Measurements from ENCODE around the gene HOXB2. TPM values are rescaled to one million over a fixed set of nuclear protein-coding genes. Genes with fewer than 3 reads are reported as not detected.

The HOXB2 gene
- total RNA-seq, 1 donor from 2014 or later: 21.8 TPM

- intact Hi-C loops (cut with micrococcal nuclease): no loop called here
Measured at GRCh38 chr17:48523010-48523409, 21.9 kb downstream of the HOXB2 start.

- intact Hi-C loops (cut with micrococcal nuclease): no loop called here
Measured at GRCh38 chr17:48522031-48522653, 22.8 kb downstream of the HOXB2 start.

- intact Hi-C loops (cut with micrococcal nuclease): no loop called here
Measured at GRCh38 chr17:48520631-48521079, 24.3 kb downstream of the HOXB2 start.

- intact Hi-C loops (cut with micrococcal nuclease): no loop called here
Measured at GRCh38 chr17:48519427-48519826, 25.5 kb downstream of the HOXB2 start.

- intact Hi-C loops (cut with micrococcal nuclease): no loop called here
Measured at GRCh38 chr17:48517478-48517877, 27.4 kb downstream of the HOXB2 start.

- intact Hi-C loops (cut with micrococcal nuclease): no loop called here
Measured at GRCh38 chr17:48515925-48516900, 28.7 kb downstream of the HOXB2 start.

GRCh38 chr17:48514477-48514876, 30.4 kb downstream of the HOXB2 start:
- intact Hi-C loops (cut with micrococcal nuclease): no loop called here

GRCh38 chr17:48513666-48514455, 31.0 kb downstream of the HOXB2 start:
- intact Hi-C loops (cut with micrococcal nuclease): no loop called here

GRCh38 chr17:48513097-48513496, 31.8 kb downstream of the HOXB2 start:
- intact Hi-C loops (cut with micrococcal nuclease): no loop called here

GRCh38 chr17:48510761-48511604, 33.9 kb downstream of the HOXB2 start:
- intact Hi-C loops (cut with micrococcal nuclease): loop anchor here (1.0 to 2.0 kb wide), 3 partner anchors 30 to 68 kb away; partner anchors contain the start of gene HOXB4

GRCh38 chr17:48510381-48510760, 34.5 kb downstream of the HOXB2 start:
- intact Hi-C loops (cut with micrococcal nuclease): loop anchor here (2.0 kb wide), 2 partner anchors 58 to 68 kb away; partner anchors contain the start of gene HOXB4

- intact Hi-C loops (cut with micrococcal nuclease): loop anchor here (2.0 kb wide), 2 partner anchors 57 to 69 kb away; partner anchors contain the start of gene HOXB4
Measured at GRCh38 chr17:48509708-48510107, 35.2 kb downstream of the HOXB2 start.

GRCh38 chr17:48506246-48506645, 38.7 kb downstream of the HOXB2 start:
- intact Hi-C loops (cut with micrococcal nuclease): no loop called here

GRCh38 chr17:48505788-48506187, 39.1 kb downstream of the HOXB2 start:
- intact Hi-C loops (cut with micrococcal nuclease): no loop called here

GRCh38 chr17:48504953-48505352, 40.0 kb downstream of the HOXB2 start:
- intact Hi-C loops (cut with micrococcal nuclease): no loop called here

- intact Hi-C loops (cut with micrococcal nuclease): no loop called here
Measured at GRCh38 chr17:48503747-48504146, 41.2 kb downstream of the HOXB2 start.

GRCh38 chr17:48502901-48503300, 42.0 kb downstream of the HOXB2 start:
- intact Hi-C loops (cut with micrococcal nuclease): no loop called here

GRCh38 chr17:48502312-48502711, 42.6 kb downstream of the HOXB2 start:
- intact Hi-C loops (cut with micrococcal nuclease): no loop called here

GRCh38 chr17:48500435-48501426, 44.2 kb downstream of the HOXB2 start:
- intact Hi-C loops (cut with micrococcal nuclease): no loop called here
